DMS79 treated with DMSO at 0.1 percent for 48 hours (cell line): ENCODE data around the gene MYCN.
A peak's percentile ranks its signal among the peaks of the same experiment; 100 is the strongest.

Experiments
- DNase-seq: peaks from one replicate; lab custom pipeline; 2025; lab: John Stamatoyannopoulos, UW

MYCN gene

DNA sequence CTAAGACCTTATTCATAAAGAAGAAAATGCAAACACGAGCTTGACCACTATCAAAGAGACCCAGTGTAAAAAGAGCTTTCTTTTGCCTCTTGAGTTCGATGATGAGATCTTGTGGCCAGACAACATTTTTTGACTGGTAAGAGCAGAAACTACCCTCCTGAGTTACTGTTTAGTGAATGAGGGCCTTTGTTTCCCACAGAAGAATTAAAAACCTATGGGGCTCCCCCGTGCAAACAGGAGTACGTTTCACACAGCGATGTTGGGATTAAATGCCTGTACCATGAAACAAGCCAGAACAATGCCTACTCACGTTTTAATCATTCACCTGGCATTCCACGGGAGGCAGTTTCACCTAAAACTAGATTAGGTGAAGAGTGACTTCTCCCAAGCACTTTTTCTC is 36.0 kb downstream of the MYCN start:
- no peak for DNase-seq

DNA sequence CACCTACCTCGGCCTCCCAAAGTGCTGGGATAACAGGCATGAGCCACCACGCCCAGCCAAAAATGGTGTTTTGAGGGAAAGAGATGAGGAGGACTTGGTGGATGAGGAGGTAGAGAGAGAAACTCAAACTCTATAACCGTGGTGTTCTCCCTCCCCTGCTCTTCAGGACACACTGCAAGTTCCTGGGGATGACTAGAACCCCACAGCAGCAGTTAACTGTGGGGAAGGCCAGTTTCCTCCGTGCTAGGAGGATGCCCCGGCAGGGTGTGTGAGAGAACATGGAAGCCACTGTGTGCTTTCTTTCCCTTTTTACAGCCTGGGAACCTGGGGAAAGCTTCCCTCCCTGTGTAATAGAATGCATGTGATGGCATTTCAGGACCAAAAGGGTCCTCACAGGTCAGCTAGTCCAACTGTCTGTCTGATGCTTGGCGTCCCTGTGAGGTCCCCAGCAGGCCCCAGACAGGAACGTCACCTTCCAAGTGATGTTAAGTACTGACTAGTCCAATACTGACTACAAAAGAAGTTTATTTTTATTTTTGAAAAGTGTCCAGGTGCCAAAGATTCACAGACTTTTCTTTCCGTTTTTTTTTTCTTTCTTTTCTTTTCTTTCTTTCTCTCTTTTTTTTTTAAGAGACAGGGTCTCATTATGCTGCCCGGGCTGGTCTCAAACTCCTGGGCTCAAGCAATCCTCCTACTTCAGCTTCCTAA is 38.9 kb downstream of the MYCN start:
- DNase-seq, result no peak

DNA sequence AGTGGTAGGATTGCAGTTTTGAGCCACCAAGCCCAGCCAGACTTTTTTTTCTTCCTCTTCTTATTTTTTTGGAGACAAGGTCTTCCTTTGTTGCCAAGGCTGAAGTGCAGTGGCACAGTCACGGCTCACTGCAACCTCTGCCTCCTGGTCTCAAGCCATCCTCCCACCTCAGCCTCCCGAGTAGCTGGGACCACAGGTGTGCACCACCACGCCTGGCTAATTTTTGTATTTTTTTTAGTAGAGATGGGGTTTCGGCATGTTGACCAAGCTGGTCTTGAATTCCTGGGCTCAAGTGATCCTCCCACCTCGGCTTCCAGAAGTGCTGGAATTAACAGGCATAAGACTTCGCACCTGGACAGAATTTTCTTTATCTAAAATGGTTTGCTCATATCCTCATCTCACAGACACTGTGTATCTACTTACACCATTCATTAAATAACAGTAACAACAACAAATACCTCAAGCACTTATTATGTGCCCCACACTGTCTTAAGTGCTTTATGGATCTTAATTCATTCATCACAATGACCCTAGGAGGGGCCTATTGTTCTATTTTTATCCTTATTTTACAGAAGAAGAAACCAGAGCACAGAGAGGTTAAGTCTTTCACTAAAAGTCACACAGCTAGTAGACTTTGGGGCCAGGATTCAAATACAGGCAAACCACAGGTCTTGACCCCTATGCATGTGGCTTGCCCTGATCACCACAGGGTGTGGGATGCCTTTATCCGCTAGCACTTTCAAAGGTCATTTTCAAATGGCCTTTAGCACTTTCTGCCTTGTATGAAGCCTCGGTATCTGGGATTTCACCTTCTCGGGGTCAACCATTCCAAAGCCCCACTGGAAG is 39.6 kb downstream of the MYCN start:
- DNase-seq, result no peak

DNA sequence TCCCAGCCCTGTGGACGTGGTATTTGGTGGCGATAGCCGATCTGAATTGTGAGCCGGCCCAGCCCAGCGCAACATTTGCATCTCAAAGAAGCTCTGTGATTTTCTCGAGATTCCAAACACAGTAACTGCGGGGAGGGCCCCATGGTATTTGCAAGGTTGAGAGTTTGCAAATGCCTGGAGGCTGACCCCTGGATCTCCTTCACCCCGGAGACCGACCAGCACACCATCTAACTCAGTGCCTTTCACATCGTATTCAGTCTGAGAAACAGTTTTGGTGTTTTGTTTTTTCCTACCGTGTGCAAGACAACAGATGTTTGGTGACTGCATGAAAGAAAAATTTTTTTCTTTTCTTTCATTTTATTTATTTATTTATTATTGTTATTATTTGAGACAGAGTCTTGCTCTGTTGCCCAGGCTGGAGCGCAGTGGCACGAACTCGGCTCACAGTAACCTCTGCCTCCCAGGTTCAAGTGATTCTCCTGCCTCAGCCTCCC is 40.3 kb downstream of the MYCN start:
- no peak for DNase-seq

DNA sequence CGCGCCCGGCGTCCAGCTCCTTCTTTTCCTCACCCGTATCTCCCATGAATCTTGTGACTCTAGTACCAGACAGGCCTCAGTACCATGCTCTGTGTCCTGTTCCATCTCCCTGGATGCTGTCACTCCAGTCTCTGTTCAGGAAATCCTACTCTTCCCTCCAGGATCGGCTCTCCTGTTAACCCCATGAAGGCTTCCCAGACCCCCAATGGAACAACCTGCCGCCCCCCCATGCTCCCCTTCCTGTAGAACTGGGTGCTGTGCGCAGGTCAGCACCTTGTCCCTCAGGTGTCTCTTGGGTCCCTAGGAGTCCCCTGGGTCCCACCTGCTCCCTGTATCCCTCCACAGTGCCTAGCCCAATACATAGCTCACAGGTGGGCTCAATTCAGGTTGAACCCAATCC is 41.3 kb downstream of the MYCN start:
- no peak for DNase-seq

DNA sequence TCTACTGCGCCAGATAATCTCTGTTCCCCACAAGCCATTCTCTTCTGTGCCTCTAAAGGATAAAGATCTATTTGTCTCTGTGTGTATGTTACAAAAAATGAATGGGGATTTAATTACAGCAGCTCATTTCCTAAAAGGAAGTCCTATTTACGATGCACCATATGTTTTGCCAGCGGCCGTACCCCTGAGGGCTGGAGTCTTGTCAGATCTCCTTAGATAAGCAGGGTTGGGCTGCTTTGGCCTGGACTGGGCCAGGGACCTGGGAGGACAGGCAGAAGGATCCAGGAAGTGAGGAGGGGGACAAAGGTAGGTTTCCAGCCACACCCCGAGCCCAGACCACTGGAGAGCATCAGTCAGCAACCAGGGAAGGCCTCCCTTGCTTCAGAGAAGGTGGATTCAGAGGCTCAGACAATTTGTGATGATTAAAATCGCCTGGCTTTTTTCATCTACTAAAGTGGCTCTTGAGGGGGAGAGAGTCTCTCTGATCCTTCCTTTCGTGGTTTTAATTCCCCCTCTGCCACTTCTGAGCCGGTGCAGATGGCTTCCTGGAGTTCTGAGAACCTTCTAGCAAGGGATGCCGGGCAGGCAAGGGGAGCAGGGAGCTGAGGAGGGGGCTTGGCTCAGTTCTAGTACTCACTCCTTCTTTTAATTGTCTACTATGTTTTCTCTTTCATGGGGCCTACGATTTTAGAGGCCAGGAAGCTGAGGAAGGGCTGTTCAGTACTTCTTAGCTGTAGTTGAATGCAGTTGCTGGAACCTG is 42.1 kb downstream of the MYCN start:
- peak; percentile 64 for DNase-seq

DNA sequence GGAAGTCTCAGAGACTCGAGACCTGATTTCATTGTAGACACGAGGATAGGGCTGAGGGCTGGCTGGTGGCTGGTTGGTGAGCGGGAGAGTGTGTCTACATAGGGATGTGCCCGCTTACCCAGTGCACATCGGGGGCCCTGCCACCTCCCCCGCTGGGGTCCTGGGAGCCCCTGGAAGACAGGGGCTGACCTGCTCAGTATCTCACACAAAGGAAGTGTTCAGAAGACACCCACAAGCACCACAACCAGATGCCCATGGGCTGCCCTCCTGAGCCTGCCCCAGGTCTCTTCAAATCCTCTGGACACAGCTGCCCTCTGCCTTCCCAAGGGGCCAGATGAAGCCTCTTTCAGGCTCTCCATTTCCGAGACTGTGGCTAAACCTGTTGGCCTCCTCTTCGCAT is 43.1 kb downstream of the MYCN start:
- no peak for DNase-seq

DNA sequence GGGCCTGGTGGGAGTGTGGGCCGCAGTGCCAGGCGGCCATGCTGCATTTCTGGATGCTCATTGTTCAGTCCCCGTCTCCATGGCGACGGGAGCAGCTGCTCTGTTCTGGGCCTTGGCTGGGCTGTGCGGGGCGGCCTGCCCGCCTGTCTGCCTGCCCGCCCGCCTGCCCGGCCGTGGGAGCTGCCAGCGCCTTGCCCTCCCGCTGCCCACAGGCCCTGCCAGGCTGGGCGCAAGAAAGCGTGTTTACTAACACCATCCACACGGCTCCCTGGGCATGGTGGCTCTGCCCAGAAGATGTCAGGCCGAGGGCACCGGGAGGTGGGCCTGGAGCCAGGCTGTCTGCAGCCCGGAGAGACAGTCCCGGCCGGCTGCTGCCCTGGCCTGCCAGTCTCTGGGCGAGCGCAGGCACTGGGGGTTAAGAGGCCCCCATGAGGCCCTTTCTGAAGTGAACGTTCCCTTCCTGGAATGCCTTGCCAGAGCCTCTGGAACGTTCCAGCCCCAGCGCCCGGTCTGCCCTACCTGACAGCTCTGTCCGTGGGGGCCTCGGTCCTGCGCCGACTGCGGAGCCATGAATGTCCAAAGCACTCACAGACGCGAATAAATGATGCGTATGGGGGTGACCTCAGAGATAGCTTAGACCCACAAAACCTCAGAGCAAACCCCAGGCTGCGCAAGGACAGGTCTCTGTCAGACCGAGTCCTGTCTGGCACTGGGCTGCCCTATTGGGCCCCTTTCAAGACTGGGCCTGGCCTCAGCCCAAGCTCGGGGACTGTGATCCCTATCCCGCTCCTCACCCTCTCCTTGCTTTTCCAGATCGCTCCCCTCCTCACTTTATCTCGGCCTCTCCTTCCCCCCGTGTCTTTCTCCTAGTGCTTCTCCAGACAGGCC is 44.3 kb downstream of the MYCN start:
- DNase-seq, result peak; percentile 9

DNA sequence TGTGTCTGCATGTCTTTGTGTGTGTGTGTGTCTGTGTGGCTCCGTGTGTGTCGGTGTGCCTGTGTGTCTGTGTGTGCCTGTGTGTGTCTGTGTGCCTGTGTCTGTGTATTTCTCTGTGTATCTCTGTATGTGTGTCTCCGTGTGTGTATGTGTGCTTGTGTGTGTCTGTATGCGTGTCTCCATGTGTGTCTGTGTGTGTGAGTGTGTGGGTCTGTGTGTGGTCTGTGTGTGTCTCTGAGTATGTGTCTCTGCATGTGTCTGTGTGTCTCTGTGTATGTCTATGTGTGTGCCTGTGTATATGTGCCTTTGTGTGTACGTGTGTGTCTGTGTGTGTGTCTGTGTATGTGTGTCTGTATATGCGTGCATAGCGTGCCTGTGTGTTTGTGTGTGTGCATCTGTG is 45.2 kb downstream of the MYCN start:
- no peak for DNase-seq

DNA sequence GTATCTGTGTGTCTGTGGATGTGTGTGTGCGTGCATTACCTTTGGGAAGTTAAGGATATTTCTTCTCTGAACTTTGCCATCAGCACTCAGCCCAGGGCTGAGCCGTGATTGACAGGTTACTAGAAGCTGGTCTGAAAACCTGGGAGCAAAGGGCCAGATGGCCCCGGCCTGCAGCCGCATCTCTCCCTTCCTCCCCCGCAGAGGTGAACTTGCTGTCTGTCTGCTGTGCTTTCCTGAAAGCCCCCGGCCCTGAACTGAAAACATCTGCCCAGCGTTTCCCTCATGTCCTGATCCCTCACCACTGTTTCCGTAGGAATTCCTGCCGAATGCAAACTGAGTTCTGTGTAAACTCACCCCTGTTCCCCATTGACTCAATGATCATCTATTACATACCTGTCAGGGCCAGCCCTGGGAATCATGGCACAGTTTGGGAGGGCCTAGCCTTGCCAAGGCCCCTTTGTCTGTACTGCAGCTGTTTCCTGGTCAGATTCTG is 45.8 kb downstream of the MYCN start:
- DNase-seq, result no peak

DNA sequence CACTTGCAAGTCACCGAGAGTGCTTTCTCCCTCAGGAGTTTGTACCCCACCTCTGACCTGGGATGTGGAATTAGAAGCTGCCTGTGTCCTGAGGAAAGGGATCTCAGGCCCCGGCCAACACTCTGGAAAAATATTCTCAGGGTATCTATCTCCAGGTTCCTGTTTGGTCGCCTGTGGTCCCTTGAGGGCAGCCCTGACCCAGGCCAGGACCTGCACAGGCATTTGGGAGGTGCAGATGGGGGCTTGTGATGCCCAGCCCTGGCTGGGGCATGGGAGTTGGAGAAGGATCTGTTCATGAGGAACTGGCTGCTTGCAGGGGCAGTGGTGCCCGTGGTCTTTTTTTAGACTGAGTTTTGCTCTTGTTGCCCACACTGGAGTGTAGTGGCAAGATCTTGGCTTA is 46.3 kb downstream of the MYCN start:
- DNase-seq, result no peak

DNA sequence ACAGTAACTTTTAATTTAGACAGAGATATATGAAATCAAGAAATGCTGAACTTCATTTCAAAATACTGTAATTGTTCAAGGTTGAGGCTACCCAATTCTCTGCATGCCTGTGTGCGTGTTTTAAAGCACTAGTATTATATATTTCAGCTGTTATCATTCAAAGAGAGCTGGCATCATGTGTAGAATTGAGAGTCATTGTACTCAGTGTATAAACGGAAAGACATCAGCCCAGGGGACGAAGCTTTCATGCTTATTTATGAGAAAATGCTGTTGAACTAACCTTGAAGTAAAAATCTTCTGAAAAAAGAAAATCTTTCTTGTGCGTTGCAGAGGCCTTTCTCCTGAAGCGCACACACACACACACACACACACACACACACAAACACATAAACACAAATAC is 48.4 kb downstream of the MYCN start:
- no peak for DNase-seq

DNA sequence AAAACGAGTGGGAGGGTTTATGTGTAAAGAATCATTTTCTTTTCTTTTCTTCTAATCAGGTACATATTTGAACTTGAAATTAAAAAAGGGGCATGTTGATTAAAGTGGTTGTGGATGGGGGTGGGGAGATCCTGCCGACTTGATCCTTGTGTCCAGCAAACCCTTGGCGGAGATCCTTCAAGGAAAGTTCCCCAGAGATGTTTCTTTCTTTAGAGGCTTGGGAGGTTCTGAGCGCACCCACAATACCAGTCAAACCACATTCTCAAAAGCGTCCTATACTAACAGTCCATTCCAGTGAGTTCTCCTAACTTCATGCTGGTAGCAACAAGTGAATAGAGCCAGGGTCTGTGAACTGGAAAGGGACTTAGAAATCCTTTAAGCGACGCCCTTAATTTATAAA is 49.2 kb downstream of the MYCN start:
- DNase-seq, result no peak

DNA sequence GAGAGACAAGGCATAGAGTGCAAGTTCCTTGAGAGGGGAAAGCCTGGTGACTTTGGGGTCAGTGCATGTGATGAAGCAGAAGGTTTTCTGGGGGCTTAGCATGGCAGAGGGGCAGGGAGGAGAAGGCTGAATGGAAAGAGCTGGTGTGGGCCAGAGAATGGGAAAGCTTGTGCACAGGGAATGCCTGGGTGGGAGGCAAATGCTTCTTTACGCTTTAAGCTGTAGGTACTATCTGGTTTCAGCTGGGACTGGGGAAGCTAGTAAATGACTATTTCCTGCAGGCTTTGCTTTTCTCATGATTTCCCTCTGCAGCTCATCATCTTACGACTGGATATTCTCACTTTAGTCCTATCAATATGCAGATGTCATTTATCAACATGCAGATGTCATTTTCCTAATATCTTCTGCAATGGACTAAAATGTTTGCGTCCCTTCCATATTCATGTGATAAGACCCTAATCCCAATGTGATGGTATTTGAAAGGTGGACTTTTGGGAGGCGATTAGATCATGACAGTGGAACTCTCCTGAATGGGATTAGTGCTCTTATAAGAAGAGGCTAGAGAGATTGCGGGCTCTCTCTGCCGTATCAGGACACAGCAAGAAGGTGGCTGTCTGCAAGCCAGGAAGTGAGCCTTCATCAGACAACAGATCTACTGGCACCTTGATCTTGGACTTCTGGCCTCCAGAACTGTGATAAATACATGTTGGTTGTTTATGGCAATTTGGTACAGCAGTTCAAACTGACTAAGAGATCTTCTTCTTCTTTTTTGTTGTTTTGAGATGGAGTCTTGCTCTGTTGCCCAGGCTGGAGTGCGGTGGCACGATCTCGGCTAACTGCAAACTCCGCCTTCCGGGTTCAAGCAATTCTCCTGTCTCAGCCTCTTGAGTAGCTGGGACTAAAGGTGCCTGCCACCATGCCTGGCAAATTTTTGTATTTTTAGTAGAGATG is 50.1 kb downstream of the MYCN start:
- no peak for DNase-seq

DNA sequence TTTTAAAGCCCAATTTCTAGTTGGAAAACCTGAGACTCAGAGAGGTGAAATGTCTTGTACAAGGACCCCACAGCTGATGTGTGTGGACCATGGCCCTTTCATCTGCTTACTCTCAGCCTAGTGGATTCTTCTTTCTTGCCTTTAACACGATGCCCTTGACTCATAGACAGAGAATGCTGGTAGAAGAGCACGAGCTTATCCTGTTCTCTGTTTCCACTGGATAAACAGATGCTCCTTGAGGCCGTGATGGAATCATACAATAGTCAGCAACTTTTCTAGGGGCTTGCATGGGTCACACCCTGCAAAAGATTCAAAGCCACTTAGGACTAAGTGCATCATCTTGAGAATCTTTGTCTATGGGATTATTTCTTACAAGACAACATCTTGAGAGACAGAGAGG is 50.9 kb downstream of the MYCN start:
- no peak for DNase-seq

DNA sequence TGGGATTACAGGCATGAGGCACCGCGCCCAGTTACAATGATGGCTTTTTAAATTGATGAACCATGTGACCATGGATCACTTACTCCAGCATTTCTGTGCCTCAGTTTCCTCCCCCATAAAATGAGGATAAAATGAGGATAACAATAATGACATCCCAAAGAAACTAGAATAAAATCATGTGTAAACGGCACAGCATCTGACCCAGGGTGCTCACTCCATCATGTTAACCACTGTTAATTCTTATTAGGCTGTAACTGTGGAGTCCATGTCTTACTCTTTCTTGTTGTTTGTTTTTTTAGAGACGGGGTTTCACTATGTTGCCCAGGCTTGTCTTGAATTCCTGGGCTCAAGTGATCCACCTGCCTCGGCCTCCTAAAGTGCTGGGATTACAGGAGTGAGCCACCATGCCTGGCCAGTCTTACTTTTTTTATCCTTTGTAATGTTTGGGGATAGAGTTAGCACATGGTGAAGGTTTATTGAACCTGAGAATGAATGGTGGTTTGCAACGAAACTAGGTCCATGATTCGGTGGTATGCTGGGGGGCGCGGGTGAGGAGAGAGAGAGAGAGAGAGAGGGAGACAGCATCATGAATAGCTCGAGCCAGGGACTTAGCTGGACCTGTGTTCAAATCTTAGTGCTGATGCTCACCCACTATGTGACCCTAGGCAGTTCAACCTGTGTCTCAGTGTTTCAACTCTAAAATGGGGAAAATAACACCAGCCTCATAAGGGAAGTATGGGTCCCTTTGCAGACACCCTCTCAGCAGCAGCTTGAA is 52.3 kb downstream of the MYCN start:
- no peak for DNase-seq

DNA sequence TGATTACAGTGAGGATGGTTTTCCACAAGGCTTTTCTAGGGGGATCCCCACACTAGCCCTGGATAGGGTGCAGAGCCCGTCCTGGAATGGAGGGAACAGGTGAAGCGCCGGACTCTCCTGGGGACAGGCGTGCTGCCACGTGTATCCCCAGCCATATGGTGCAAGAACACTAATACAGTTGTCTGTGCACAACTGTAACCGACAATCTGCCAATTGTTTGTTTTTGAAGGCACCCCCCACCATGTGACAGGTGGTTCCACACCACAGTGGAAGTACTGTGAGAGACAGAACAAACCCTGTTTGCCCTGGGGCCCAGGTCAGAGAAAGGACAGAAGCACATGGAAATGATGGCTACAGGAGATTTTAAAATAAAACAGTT is 52.9 kb downstream of the MYCN start:
- no peak for DNase-seq

DNA sequence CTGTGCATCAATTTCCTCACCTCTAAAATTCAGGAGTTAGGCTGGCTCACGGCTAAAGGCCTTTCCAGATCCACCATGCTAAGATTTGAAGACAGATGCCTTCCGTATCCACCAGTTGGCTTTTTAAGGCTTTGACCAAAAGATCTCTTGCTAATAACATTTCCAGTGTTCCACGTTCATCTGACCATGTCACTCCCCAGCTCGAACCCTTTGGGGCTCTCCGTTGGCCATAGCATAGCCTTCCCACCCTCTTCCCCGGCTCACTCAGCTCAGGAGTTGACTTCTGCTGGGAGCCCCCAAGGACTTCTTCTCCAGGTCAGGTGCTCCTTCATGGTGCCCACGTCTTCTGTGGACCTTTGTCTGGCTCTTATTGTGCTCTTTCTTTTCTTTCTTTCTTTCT is 53.3 kb downstream of the MYCN start:
- no peak for DNase-seq

DNA sequence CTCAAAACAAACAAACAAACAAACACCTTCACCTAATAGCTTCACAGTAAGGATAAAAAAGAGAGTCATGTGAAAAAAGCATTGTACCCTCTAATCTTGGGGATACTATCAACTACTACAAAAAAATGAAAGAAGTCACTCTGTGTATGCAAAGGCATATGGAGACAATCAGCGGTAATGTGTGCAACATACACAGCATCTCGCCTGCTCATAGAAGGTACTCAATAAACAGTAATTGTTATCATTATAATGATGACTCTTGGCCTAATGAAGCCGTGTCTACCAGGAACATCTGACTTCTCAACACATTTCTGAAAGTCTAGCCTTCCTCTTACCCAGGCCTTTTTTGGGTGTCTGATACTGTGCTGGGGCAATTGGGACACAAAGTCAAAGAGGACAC is 55.3 kb downstream of the MYCN start:
- DNase-seq, result no peak
